Activated gamma-delta T cell treated with Interleukin-2 at 50 U/mL for 16 hours (primary cell): ENCODE measurements around the gene GNG12.

Source experiments
- DNase-seq: peaks from one replicate; pipeline ENCODE4 v3.0.0-alpha.2; 2020

GNG12 gene

DNA sequence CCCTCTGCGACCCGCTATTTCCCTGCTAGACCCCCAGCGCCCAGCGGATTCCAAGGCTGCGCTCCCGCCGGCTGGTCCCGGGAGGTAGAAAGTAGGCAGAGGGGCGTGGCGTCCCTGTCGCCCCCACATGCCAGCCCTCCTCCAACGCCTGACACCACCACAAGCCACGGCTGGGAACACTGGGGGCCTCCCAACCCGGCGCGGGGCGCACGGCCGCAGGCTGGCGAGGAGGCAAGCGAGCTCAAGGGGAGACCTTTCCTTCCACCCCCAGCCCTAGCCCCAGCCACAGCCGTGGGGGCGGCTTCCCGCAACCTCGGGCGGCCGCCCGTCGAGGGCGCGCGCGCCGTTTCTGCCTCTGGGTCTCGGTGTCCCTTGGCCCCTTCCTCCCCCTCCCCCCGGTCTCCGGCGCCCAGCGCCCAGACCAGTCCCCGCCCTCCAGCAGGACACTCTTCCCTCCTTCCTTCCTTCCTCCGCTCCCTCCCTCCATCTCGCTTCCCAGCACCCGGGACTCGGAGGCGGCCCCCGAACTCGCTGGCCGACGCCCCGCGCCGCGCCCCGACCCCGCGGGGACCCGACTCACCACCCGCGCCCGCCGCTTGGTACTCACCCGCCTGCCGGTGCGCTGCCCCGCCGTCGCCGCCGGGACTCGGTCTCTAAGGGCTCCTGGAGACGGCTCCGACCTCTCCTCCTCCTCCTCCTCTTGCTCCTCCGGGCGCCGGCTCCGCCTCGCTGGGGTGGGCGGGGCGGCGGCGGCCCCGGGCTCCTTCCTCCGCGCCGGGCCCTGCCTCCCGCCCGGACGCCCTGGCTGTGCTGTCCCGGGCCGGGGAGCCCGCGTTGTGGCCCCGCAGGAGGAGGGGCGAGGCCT lies at the start of gene GNG12:
Gene GNG12 (minus strand): TSS at position 731 of the 865 bp plus-strand sequence. CDS start 125,781 bp downstream, outside the sequence.
- DNase-seq: no peak

DNA sequence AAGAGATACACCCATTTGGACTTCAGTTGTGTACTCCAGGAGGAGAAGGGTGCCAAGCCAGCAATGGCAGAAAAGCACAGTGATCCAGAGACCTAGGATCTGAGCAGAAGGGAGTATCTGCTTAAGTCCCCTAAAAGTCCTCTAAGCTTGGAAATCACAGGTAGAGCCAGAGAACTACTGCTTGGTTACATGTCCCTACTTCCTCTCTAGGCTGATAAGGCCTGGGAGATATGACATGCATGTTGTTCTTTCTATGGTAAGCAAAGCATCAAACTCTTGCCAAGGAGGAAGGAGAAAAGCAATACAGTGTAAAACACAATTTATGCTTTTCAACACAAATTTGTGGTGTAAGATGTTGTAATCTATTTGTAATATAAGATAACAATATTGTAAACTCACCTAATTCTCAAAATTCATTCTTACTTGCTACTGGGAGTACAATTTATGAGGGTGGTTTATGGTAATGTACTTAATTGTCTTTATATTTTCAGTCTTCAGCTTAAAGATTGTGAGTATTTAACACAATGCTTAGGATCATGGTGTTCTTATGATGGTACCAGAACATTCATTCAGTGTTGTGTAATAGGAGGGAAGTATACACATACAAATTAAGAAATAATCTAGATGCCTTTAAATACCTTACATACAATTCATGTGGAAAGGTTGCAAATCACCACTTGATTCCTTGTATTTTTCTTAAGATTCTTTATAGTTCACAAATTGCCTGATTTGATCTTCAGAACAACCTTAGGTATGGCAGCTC lies 49.1 kb upstream of the GNG12 start:
- no peak for DNase-seq

DNA sequence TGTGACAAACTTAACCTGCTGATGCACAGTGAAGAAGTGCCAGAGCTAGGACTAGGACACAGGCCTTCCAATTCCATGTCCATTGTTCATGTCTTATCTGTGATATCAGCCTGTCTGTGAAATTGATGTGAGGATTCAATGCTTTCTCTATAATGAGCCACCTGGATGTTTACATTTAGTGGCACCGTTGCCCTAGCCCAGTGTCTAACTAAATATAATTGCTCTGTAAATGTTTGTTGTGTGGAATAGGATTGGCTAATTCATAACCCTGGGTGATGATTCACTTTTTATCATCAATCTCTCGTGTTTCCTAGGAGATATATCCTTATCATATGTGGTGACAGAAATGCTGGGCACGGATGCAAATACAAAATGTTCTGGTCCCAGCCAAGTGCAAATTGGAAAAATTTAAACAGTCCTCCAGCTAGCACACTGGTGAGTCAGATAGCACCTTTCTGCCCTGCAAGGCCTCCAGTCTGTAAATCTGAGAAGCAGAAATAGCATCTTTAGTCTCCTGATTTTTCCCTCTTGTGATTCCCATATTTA lies 46.9 kb upstream of the GNG12 start:
- no peak for DNase-seq

DNA sequence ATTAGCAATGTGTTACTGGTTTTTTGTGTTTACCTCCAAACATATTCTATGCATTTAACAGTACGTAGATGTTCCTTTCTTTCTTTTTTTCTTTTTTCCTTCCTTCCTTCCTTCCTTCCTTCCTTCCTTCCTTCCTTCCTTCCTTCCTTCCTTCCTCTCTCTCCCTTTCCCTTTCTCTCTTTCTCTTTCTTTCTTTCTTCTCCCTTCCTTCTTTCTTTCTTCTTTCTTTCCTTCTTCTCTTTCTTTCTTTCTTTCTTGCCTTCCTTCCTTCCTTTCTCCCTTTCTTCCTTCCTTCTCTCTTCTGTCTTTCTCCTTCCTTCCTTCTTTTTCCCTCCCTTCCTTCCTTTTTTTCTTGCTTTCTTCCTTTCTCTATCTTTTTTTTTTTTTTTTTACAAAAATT lies 46.2 kb upstream of the GNG12 start:
- no peak for DNase-seq

DNA sequence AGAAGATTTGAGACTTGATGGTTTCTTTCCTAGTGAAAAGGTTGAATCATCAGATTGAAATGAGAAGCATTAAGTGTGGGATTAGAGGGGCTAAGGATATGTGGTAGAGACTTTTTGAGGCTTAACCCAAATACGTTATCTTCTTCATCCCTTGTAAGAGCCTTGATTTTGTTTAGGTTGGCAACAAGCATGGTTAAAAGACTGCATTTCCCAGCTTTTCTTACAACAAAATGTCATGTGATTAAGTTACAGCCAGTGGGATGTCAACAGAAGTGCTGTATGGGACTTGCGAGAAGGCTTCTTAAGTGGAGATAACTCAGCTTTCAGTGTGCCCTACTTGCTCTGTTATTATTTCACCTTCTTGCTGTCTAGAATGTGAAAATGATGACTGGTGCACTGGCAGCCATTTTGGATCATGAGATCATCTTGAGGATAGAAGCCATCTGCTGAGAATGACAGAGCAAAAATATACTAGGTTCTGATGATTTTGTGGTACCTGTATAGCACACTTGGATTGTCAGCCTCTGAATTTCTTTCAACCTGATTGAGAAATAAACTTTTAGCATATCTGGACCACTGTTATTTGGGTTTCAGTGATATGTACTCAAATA lies 41.3 kb upstream of the GNG12 start:
- no peak for DNase-seq

DNA sequence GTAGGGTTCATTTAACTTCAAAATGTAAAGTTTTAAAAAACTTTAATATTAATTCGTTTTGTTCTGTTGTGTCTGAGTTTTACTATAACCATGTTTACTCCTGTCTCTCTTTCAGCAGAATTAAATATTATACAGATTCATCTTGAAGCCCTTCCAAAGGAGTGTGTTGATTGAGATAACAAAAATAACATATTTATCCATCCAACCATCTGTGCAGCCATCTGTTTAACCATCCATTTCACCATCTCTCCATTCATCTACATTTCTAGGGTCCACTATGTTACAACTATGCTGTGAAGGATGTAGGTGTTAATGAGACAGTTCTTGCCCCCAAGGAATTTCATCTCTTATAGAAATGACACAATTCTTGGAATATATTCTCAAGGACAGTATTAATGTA lies 36.0 kb upstream of the GNG12 start:
- no peak for DNase-seq

DNA sequence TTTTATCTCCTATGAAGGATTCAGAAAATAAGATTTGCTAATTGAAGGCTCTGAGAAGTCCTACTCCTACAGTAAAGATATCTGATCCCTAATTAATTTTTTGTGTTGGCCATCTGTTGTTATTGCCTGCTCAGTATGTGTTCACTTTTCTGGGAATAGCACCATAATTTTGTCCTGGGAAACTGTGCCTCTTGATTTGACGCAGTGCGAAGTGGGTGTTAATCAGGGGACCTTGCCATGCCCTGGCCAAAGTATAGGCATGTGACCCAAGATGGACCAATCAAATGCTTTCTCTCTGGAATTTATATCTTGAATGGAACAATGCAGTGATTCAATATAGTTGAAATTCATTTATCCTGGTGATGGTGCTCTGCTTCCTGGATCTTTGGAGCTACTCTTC lies 30.4 kb upstream of the GNG12 start:
- DNase-seq: no peak

DNA sequence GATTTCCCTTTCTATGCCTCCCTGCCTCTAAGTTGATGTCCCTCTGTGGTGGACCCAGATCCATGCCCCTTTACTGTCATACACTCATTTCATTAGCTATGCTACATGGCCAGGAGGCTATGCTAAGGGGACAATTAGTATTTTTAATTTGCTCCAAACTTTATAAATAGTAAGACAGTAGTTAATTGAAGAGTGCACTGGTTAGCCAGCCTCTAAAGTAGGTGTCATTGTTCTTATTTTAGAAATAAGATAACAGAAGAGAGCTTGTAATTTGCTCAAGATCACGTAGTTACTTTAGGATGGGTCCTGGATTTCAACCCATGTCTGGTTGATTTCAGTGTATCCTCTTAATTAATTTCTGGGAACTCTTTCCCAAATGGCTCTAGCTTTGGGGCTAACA lies 29.4 kb upstream of the GNG12 start:
- no peak for DNase-seq

DNA sequence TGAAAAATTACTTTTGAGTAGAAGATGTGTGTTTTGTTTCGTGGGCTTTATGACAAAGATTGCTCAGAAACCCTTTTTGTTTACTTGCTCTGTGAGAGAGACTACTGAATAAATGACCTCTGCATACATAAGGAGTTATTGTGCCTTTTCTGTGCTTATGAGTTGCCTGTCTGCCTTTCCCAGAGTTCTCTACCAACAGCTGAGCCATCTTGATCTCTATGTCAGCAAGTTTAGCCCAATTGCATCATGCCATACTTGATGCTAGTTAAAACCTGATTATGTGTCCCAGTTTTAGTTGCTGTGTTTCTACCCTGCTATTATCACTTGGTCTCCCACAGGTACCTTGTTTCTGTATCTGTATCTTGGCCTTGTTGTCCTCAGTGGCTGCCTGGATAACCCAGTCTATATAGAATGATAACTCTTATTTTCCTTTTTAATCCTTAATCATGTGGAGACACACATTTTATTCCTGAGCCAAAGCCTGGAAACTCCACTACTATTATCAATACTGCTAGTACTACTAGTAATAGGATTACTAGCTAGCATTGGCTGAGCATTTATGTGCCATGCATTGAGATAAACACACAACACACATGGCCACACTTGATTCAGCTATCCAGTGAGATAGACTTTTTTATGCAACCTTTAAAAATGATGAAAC lies 28.7 kb upstream of the GNG12 start:
- DNase-seq: no peak

DNA sequence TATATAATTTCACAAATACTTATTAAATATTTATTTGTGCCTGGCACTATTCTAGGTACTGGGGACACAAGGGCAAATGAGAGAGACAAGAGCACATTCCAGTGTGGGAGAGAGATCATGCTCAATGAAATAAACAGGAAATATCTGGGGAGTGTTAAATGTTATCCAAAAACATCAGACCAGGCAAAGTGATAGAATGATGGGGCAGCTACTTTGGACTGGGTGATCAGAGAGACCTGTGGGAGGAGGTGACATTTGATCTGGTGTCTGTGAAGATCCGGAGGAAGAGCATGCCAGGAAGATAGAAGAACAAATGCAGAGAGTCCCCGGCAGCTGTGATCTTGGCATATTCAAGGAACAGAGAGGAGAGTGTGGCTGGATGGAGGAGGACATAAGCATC lies 27.5 kb upstream of the GNG12 start:
- DNase-seq: no peak

DNA sequence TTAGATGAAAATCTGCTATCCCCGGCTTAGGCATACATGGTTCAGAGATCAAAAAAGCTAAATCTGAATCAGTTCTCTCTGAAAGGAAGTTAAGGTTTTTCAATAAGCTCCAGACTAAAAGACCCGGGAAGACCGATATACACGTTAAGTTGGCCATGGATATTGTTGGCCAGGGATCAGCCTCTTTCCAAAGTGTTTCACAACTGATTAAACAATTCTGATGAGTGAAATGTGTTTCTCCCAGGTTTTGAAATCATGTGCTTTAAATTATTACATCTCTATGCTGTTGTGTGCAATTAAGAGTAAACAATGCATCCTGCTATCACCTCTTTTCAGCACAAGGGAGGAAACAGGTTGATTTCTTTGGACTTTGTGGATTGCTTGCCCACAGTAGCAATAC lies 23.7 kb upstream of the GNG12 start:
- DNase-seq: no peak

DNA sequence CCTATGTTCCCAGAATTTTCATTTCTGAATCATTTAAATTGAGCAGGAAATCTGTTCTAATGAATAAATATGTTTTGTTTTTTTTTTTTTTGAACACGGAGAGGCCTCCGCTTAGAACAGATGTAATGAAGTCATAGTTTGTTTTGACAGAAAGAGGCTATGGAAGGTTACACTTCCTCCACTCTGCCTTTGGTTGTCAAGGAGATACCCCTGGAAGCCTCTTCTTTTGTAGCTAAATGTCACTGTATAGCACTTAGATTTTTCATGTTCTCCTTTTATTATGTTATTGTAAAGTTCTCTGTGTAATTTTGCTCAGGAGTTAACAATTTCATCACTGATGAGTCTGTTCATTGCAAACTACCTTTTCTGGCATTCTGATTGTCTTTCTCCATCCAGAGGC lies 22.7 kb upstream of the GNG12 start:
- DNase-seq: no peak

DNA sequence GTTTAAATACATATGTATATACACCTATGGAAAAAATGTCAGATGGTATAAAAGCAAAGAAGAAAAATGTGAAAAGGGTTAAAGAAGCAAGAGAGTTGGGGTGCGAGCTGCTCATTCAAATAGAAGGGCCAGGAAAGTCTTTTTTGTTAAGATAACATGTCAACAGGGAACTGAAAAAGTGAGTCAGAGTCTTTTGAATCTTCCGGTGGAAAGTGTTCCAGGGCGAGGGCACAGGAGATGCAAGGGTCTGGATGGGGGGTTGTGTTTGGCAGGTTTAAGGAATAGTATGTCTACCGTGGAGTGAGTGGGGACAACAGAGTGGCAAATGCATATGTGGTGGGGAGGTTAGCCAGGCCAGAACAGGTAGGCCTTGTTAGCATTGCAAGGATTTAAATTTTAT lies 22.2 kb upstream of the GNG12 start:
- DNase-seq: no peak

DNA sequence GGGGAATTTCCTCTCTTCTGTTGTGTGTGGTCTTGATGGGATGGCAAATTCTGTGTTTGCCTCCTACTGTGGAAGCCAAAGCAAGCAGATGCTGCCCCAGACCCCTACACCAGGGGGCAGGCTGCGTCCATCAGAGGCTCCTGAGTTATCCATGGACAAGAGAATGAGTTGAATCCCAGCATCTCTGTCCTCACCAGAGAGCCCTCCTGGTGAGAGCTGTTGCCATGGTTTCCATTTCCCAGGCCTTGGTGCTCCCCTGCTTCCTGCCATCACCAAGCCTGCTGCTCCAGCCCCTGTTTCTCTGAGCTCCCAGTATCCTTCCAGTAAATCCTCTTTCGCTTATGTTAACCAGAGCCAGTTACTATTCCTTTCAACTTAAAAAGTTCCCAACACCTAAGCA lies 20.4 kb upstream of the GNG12 start:
- no peak for DNase-seq

DNA sequence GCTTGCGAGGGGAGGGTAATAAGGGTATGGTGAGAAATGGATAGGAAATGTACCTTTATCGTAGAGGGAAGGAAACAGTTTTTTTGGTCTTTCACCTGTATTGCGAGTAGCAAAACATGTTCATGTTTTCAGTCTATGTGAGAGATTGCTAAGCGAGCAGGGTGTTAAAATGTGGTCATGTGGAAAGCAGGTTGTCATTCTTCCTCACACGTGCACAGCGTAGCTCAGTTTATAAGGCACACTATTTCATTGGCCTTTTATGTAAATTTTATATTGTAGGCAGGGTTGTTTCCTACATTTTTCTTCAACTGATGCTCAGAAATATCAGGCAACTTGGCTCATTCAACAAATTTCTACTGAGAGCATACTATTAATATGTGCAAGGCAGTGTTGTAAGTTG lies 18.5 kb upstream of the GNG12 start:
- no peak for DNase-seq

DNA sequence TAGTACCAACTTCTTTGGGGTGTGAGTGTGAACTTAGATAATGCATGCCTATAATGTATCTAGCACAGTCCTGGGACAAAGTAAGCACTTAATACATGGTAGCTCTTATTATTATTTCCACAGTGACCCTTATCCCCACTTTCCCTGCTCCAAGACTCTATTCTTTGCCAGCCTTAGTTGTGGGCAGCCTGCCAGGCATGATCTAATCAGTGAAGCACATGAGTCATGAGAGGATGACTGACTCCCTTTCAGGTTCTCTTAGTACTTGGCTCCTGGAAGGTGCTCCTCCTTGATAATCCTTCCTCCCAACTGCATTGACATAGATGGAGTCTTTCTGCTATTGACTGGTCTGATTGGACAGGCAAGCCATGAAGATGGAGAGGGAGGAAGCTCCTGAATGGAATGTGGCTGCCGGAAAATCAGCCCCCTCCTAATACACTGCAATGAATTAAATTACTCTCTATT lies 17.4 kb upstream of the GNG12 start:
- DNase-seq: no peak

DNA sequence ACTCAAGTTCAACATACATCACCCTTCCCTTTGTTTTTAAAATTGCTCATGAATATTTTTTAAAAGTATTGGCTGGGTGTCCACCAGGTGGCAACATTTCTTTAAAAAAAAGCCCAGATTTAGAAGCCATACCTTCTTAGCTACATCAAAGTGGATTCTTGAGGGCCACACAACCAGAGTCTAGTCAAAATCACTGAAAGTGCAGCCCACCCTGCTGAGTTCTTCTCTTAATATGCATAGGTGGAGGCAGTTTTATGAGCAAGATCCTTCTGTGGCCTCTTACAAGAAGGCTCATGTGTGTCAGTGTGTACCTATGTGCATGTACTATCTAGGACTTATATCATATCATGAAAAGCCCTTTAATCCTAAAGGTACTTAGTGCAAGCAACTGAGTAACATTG lies 16.9 kb upstream of the GNG12 start:
- no peak for DNase-seq

DNA sequence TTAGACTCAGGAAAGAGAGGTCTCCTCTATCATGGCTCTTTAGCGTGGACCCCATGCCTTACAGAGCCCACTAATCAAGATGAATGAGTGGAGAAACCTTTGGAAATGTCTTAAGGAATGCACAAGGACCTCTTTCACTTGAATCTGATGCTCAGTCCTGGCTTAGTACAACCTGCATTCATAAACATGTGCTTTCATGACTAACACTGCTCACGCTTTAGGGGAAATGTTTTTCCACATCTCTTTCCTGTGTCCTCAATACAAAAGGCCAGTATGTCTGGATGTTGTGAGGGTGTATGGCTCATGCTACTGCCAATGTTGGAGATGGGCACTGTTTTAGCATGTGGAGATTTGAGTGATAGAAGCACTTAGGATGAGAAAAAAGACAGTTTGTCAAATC lies 14.2 kb upstream of the GNG12 start:
- DNase-seq: no peak

DNA sequence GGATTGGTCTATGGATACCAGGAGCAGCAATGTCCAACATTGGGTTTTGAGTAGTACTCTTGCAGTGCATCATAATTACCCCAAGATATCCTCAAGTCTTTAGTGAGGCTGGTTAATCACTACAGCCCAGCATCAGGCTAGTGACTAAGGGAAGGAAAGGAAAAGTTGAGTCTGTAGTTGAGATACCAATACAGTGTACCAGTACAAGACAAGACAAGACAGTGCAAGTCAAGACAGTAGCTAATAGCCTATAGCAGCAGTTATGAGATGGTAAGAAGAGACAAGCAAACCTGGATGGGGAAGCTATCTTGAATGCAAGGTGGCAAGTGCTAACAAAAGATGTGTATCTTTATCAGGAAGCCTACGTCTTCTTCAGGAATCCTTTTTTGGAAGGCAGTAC lies 13.3 kb upstream of the GNG12 start:
- DNase-seq: no peak

DNA sequence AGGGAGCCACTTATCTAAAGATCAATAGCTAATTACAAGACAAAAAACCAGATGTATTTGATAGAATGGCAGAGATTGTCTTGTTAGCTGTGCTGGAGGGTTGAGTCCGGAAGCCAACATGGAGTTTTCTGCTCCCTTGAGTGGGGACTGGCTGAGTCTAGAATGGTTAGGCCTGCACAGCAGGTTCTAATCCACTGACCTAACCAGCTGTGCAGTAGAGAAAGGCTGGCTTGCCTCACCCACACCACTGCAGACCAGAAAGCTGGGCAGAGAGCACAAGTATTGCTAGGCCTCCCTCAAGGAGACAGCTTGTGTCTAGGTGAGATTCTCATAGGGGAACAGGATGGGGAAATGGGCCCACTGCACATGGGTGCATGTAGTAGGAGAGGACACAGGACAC lies 11.7 kb upstream of the GNG12 start:
- DNase-seq: no peak

DNA sequence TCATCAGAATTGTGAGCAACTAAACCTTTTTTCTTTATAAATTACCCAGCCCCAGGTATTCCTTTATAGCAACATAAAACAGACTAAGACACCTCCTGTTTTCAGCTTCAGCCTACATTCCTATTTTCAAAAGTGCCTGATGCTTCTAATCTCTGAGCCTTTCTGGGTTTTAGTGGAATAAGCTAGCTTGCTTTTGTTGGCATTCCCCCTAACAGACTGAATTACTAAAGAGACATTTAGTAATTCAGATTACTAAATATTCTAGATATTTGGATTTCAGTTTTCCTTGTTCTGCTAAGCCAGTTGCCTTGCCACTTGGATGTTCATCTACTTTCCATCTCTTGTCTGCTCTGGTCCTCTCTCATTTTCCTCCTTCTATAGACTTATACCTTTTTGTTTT lies 10.5 kb upstream of the GNG12 start:
- DNase-seq: no peak

DNA sequence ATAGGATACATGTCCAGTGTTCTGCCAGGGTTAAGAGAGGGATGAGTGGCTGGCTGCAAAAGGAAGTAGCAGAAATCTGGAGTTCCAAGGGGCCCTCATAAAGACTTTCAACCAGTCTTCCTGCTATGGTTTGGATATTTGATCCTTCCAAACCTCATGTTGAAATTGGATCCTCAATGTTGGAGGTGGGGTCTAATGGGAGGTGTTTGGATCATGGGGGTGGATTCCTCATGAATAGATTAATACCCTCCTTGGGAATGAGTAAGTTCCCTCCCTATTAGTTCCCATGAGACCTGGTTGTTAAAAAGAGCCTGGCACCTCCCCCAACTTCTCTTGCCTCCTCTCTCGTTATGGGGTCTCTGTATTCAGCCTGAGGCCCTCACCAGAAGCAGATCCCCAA lies 10.1 kb upstream of the GNG12 start:
- DNase-seq: no peak

DNA sequence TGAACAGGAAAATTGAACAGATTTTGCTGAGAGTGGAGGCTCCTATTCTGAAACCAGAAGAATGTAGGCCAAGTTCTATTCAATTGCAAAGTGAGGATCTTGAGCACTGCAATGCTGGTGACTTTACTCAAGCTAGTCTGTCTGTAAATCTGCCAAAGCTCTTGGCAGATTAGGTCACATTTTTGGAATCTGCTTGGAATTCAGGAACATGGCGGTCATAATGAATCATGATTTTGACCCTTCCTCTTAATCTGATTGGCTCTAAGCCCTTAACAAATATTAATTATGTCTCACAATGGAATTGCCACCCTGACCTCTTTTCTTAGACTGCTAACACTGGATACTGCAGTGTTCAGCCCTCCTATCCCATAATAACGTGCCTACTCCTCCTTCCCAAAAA lies 7.2 kb upstream of the GNG12 start:
- DNase-seq: no peak
